ENCODE measurements around the gene TXLNB. TPM values are rescaled to one million over a fixed set of nuclear protein-coding genes. Genes with fewer than 3 reads are reported as not detected.

The TXLNB gene
- total RNA-seq, 1 experiment from 2014 or later, result not detected

GRCh38 chr6:139325686-139326085 is 33.9 kb upstream of the TXLNB start:
- no TSS peak for BruUV-seq (replicated peaks)
- TF ChIP-seq EZH2 (IDR thresholded peaks at IDR 0.05; ENCODE audit: borderline replicate concordance, low read depth, low read length, poor library complexity, severe bottlenecking) (no peak), CTCF (conservative IDR thresholded peaks at IDR 0.05; ENCODE audit: low read depth, low read length) (no peak)
- Histone ChIP-seq H3K27me3 (replicated peaks; ENCODE audit: insufficient read depth, low read depth, low read length, poor library complexity) (no peaks in the 10 kb centered on the region), H3K4me3 (ENCODE audit: low read depth, low read length, poor library complexity, severe bottlenecking) (no peak overlapping the region), H3K36me3 (ENCODE audit: insufficient read depth, low read length, poor library complexity, severe bottlenecking) (no peaks in the 10 kb centered on the region), H3K27ac (ENCODE audit: low read depth, low read length, poor library complexity, severe bottlenecking) (no peak overlapping the region), H3K9me3 (ENCODE audit: low read depth, low read length, poor library complexity, severe bottlenecking) (no peaks in the 10 kb centered on the region), H3K4me1 (ENCODE audit: insufficient read depth, low read length, poor library complexity, severe bottlenecking) (no peaks in the 10 kb centered on the region)
- DNase-seq (ENCODE audit: low spot score), result no peak
- intact Hi-C loops (cut with micrococcal nuclease; ENCODE audit: unreplicated experiment), result no loop called here
- CTCF ChIA-PET, result no interaction called here
- POLR2A ChIA-PET (ENCODE audit: low non-redundant PET), result no interaction called here

- no peak overlapping the region for H3K27ac ChIP-seq (ENCODE audit: low read depth, low read length, poor library complexity, severe bottlenecking)
Measured at GRCh38 chr6:139325125-139325524, 33.3 kb upstream of the TXLNB start.

GRCh38 chr6:139324301-139324555 is 32.4 kb upstream of the TXLNB start:
- Histone ChIP-seq H3K4me1 (ENCODE audit: insufficient read depth, low read length, poor library complexity, severe bottlenecking) (no peaks in the 10 kb centered on the region), H3K9me3 (ENCODE audit: low read depth, low read length, poor library complexity, severe bottlenecking) (no peaks in the 10 kb centered on the region), H3K4me3 (ENCODE audit: low read depth, low read length, poor library complexity, severe bottlenecking) (no peak overlapping the region), H3K27me3 (replicated peaks; ENCODE audit: insufficient read depth, low read depth, low read length, poor library complexity) (no peaks in the 10 kb centered on the region), H3K27ac (ENCODE audit: low read depth, low read length, poor library complexity, severe bottlenecking) (no peak overlapping the region), H3K36me3 (ENCODE audit: insufficient read depth, low read length, poor library complexity, severe bottlenecking) (no peaks in the 10 kb centered on the region)
- TF ChIP-seq CTCF (conservative IDR thresholded peaks at IDR 0.05; ENCODE audit: low read depth, low read length), result no peak
- no peak for TF ChIP-seq EZH2 (IDR thresholded peaks at IDR 0.05; ENCODE audit: borderline replicate concordance, low read depth, low read length, poor library complexity, severe bottlenecking)
- ChIA-PET CTCF (no interaction called here), POLR2A (ENCODE audit: low non-redundant PET) (no interaction called here)
- BruUV-seq (replicated peaks), result no TSS peak
- intact Hi-C loops (cut with micrococcal nuclease; ENCODE audit: unreplicated experiment), result no loop called here
- DNase-seq (ENCODE audit: low spot score), result no peak

More at GRCh38 chr6:139325125-139325524, 33.3 kb upstream of the TXLNB start:
- BruUV-seq (replicated peaks), result no TSS peak
- H3K9me3 ChIP-seq (ENCODE audit: low read depth, low read length, poor library complexity, severe bottlenecking), result no peaks in the 10 kb centered on the region
- ChIA-PET CTCF (no interaction called here), POLR2A (ENCODE audit: low non-redundant PET) (no interaction called here)
- no peaks in the 10 kb centered on the region for H3K36me3 ChIP-seq (ENCODE audit: insufficient read depth, low read length, poor library complexity, severe bottlenecking)
- TF ChIP-seq EZH2 (IDR thresholded peaks at IDR 0.05; ENCODE audit: borderline replicate concordance, low read depth, low read length, poor library complexity, severe bottlenecking), result no peak
- TF ChIP-seq CTCF (conservative IDR thresholded peaks at IDR 0.05; ENCODE audit: low read depth, low read length), result no peak
- intact Hi-C loops (cut with micrococcal nuclease; ENCODE audit: unreplicated experiment), result no loop called here
- H3K4me3 ChIP-seq (ENCODE audit: low read depth, low read length, poor library complexity, severe bottlenecking), result no peak overlapping the region
- H3K4me1 ChIP-seq (ENCODE audit: insufficient read depth, low read length, poor library complexity, severe bottlenecking), result no peaks in the 10 kb centered on the region
- no peaks in the 10 kb centered on the region for H3K27me3 ChIP-seq (replicated peaks; ENCODE audit: insufficient read depth, low read depth, low read length, poor library complexity)
- DNase-seq (ENCODE audit: low spot score), result no peak

Data from A673 (cell line).